OCI-LY1 (cell line): ENCODE measurements around the gene SLC2A1.

ENCODE experiments used
- H2AFZ ChIP-seq: fragments of 200-600 bp; sonication (generic), shearing (Covaris generic); 2 replicates; pipeline ENCODE4 v1.6.0; 2014; ENCODE audit warnings: antibody characterized with exemption, mild to moderate bottlenecking, low read length
- H3F3A ChIP-seq: fragments of 200-600 bp; sonication (generic), shearing (Covaris generic); 2 replicates; pipeline ENCODE4 v1.6.0; 2014; ENCODE audit warnings: mild to moderate bottlenecking, antibody characterized with exemption, low read length, moderate library complexity; ENCODE audit not compliant: insufficient read depth
- H3K27ac ChIP-seq: fragments of 200-600 bp; sonication (generic); 2 replicates; pipeline ENCODE4 v1.5.1; 2014; ENCODE audit warnings: low read length, mixed run types, mild to moderate bottlenecking, low read depth; ENCODE audit not compliant: poor library complexity, severe bottlenecking
- H3K27me3 ChIP-seq: fragments of 200-600 bp; sonication (generic); 2 replicates; pipeline ENCODE4 v1.6.0; 2014; ENCODE audit warnings: antibody characterized with exemption, mild to moderate bottlenecking, low read length, moderate library complexity; ENCODE audit not compliant: insufficient read depth
- H3K36me3 ChIP-seq: fragments of 200-600 bp; sonication (generic); 2 replicates; pipeline ENCODE4 v1.6.1; 2014; ENCODE audit warnings: mild to moderate bottlenecking, antibody characterized with exemption, low read length, moderate library complexity, mixed read lengths; ENCODE audit not compliant: insufficient read depth
- H3K4me1 ChIP-seq: fragments of 200-600 bp; sonication (generic); 2 replicates; pipeline ENCODE4 v1.5.1; 2014; ENCODE audit warnings: mild to moderate bottlenecking, low read length, moderate library complexity; ENCODE audit not compliant: insufficient read depth, severe bottlenecking
- H3K4me2 ChIP-seq: fragments of 200-600 bp; sonication (generic), shearing (Covaris generic); 2 replicates; pipeline ENCODE4 v1.6.1; 2014; ENCODE audit warnings: low read length
- H3K4me3 ChIP-seq: fragments of 200-600 bp; sonication (generic); 2 replicates; pipeline ENCODE4 v1.5.1; 2014; ENCODE audit warnings: low read length, low read depth, mild to moderate bottlenecking, mixed read lengths; ENCODE audit not compliant: poor library complexity, severe bottlenecking
- H3K79me2 ChIP-seq: fragments of 200-600 bp; shearing (Covaris generic); 2 replicates; pipeline ENCODE4 v1.6.1; 2016; ENCODE audit warnings: mixed run types, low read length, mixed read lengths; ENCODE audit not compliant: insufficient read depth
- H3K9ac ChIP-seq: fragments of 200-600 bp; sonication (generic), shearing (Covaris generic); 2 replicates; pipeline ENCODE4 v1.6.1; 2014; ENCODE audit warnings: mild to moderate bottlenecking, low read length, mixed read lengths
- H3K9me2 ChIP-seq: fragments of 200-600 bp; sonication (generic), shearing (Covaris generic); 2 replicates; pipeline ENCODE4 v1.6.1; 2014; ENCODE audit warnings: low read depth, mild to moderate bottlenecking, low read length, mixed read lengths
- H3K9me3 ChIP-seq: fragments of 200-600 bp; shearing (Covaris generic); 2 replicates; pipeline ENCODE4 v1.6.1; 2014; ENCODE audit warnings: low read length, mixed read lengths
- H4K20me1 ChIP-seq: fragments of 200-600 bp; sonication (generic), shearing (Covaris generic); 2 replicates; pipeline ENCODE4 v1.6.0; 2016; ENCODE audit warnings: mild to moderate bottlenecking, low read length; ENCODE audit not compliant: insufficient read depth
- CTCF ChIP-seq: fragments of 200-600 bp; sonication (generic), shearing (Covaris generic); IDR thresholded peaks from 2 replicates; pipeline ENCODE4 v1.5.1; 2017; ENCODE audit warnings: mild to moderate bottlenecking, antibody characterized with exemption, low read length, moderate library complexity, mixed read lengths
- EZH2 ChIP-seq: fragments of 200-600 bp; sonication (generic), shearing (Covaris generic); IDR thresholded peaks from 2 replicates; pipeline ENCODE4 v1.8.0; 2017; ENCODE audit warnings: borderline replicate concordance, mixed run types, mild to moderate bottlenecking, antibody characterized with exemption, low read length, moderate library complexity, mixed read lengths

Gene SLC2A1

GRCh38 chr1:42958488-42959319 lies at the start of gene SLC2A1:
TSS of gene SLC2A1 (minus strand) at chr1:42958868. CDS start at chr1:42958651, 217 bp downstream.
- Histone ChIP-seq H3K9ac (peak within 1 kb of the TSS; percentile 79), H2AFZ (no peak within 1 kb of the TSS), H3F3A (peaks cover 8% of the 10 kb centered on the region; the same call in 1 of the 2 replicates), H4K20me1 (no peaks in the 10 kb centered on the region), H3K9me3 (no peaks in the 10 kb centered on the region), H3K9me2 (no peaks in the 10 kb centered on the region), H3K27me3 (no peaks in the 10 kb centered on the region), H3K79me2 (peaks cover 40% of the 10 kb centered on the region), H3K4me3 (peak within 1 kb of the TSS; percentile 79), H3K27ac (peak within 1 kb of the TSS; percentile 87), H3K36me3 (peaks cover 34% of the 10 kb centered on the region), H3K4me1 (peaks cover 76% of the 10 kb centered on the region), H3K4me2 (peak within 1 kb of the TSS; percentile 74)
- no peak for TF ChIP-seq CTCF
- no peak for TF ChIP-seq EZH2

GRCh38 chr1:43007377-43008114 lies 48.9 kb upstream of the SLC2A1 start:
- H2AFZ ChIP-seq = no peak overlapping the region
- no peak for TF ChIP-seq EZH2
- TF ChIP-seq CTCF = no peak
- no peaks in the 10 kb centered on the region for H3F3A ChIP-seq
- no peaks in the 10 kb centered on the region for H3K79me2 ChIP-seq
- no peaks in the 10 kb centered on the region for H3K9me2 ChIP-seq
- no peaks in the 10 kb centered on the region for H3K4me1 ChIP-seq
- no peaks in the 10 kb centered on the region for H3K36me3 ChIP-seq
- H3K4me2 ChIP-seq = no peak overlapping the region
- no peak overlapping the region for H3K9ac ChIP-seq
- peaks cover 4% of the 10 kb centered on the region; the same call in 1 of the 2 replicates for H3K27me3 ChIP-seq
- no peaks in the 10 kb centered on the region for H3K9me3 ChIP-seq
- H4K20me1 ChIP-seq = no peaks in the 10 kb centered on the region
- H3K27ac ChIP-seq = no peak overlapping the region
- H3K4me3 ChIP-seq = no peak overlapping the region

GRCh38 chr1:43005460-43006361 lies 47.0 kb upstream of the SLC2A1 start:
- no peak for TF ChIP-seq CTCF
- TF ChIP-seq EZH2 = no peak
- H3F3A ChIP-seq = no peaks in the 10 kb centered on the region
- no peak overlapping the region for H3K27ac ChIP-seq
- no peaks in the 10 kb centered on the region for H3K79me2 ChIP-seq
- H3K9me2 ChIP-seq = no peaks in the 10 kb centered on the region
- no peaks in the 10 kb centered on the region for H3K27me3 ChIP-seq
- H3K9me3 ChIP-seq = no peaks in the 10 kb centered on the region
- H4K20me1 ChIP-seq = no peaks in the 10 kb centered on the region
- no peak overlapping the region for H3K4me3 ChIP-seq
- H3K36me3 ChIP-seq = no peaks in the 10 kb centered on the region
- no peaks in the 10 kb centered on the region for H3K4me1 ChIP-seq
- no peak overlapping the region for H2AFZ ChIP-seq
- no peak overlapping the region for H3K4me2 ChIP-seq
- H3K9ac ChIP-seq = no peak overlapping the region
